ENCODE results near the gene NTM.

Gene NTM

GRCh38 chr11:132101881-132102280, 731.5 kb downstream of the NTM start:
- no peak for DNase-seq

- DNase-seq: no peak
Measured at GRCh38 chr11:132103021-132103420, 732.6 kb downstream of the NTM start.

- DNase-seq: no peak
Measured at GRCh38 chr11:132106096-132106982, 735.9 kb downstream of the NTM start.

- DNase-seq: no peak
Measured at GRCh38 chr11:132111316-132111715, 740.9 kb downstream of the NTM start.

GRCh38 chr11:132111838-132112237, 741.4 kb downstream of the NTM start:
- DNase-seq: no peak

- no peak for DNase-seq
Measured at GRCh38 chr11:132112846-132113245, 742.4 kb downstream of the NTM start.

GRCh38 chr11:132114185-132114584, 743.8 kb downstream of the NTM start:
- no peak for DNase-seq

- DNase-seq: no peak
Measured at GRCh38 chr11:132114743-132115142, 744.3 kb downstream of the NTM start.

GRCh38 chr11:132115454-132115853, 745.0 kb downstream of the NTM start:
- DNase-seq: no peak

GRCh38 chr11:132116516-132116915, 746.1 kb downstream of the NTM start:
- DNase-seq: no peak

GRCh38 chr11:132118661-132119060, 748.2 kb downstream of the NTM start:
- no peak for DNase-seq

- no peak for DNase-seq
Measured at GRCh38 chr11:132119573-132119972, 749.2 kb downstream of the NTM start.

GRCh38 chr11:132122735-132123134, 752.3 kb downstream of the NTM start:
- DNase-seq: no peak

- no peak for DNase-seq
Measured at GRCh38 chr11:132123449-132123848, 753.0 kb downstream of the NTM start.

- no peak for DNase-seq
Measured at GRCh38 chr11:132123854-132124835, 753.7 kb downstream of the NTM start.

GRCh38 chr11:132125988-132126871, 755.8 kb downstream of the NTM start:
- DNase-seq: no peak

- DNase-seq: no peak
Measured at GRCh38 chr11:132126973-132127899, 756.8 kb downstream of the NTM start.

GRCh38 chr11:132127900-132128288, 757.5 kb downstream of the NTM start:
- DNase-seq: no peak

GRCh38 chr11:132131047-132131446, 760.6 kb downstream of the NTM start:
- no peak for DNase-seq

GRCh38 chr11:132131961-132132360, 761.5 kb downstream of the NTM start:
- DNase-seq: no peak

- DNase-seq: no peak
Measured at GRCh38 chr11:132134322-132134721, 763.9 kb downstream of the NTM start.

All from Kasumi-1 (cell line).